Aorta (tissue), 5 donors: ENCODE data around the gene HCN4. TPM values are rescaled to one million over a fixed set of nuclear protein-coding genes. Genes with fewer than 3 reads are reported as not detected.
"Not testable (repeated sequence)": the region's sequence is repeated elsewhere in the genome, so short reads cannot be mapped to it uniquely, and the experiment has no call there.

Source experiments
- ATAC-seq: fragments of 200-7000 bp; cut with Tn5 transposase; one replicate; pipeline ENCODE4 v1.9.1; 2022; ENCODE audit warnings: moderate library complexity; ENCODE audit not compliant: low FRiP score
- DNase-seq, 2 donors: peaks; one replicate each; pipeline ENCODE4 v3.0.0-alpha.2; 2020
- H3K27ac ChIP-seq, 2 donors: one replicate each; pipeline ENCODE4 v1.5.1; 2013; ENCODE audit warnings: low read length in 2 of 2, mild to moderate bottlenecking in 2 of 2, moderate library complexity in 2 of 2, control low read depth in 1 of 2, inconsistent platforms in 1 of 2, low read depth in 1 of 2
- H3K27me3 ChIP-seq, 2 donors: one replicate each; pipeline ENCODE4 v1.6.1; 2013; ENCODE audit warnings: control low read depth in 1 of 2, low read length in 1 of 2, mild to moderate bottlenecking in 1 of 2, moderate library complexity in 1 of 2; ENCODE audit not compliant: insufficient read depth in 2 of 2, control insufficient read depth in 1 of 2
- H3K36me3 ChIP-seq, 2 donors: one replicate each; pipeline ENCODE4 v1.6.1; 2013; ENCODE audit warnings: control low read depth in 1 of 2, low read length in 1 of 2, mild to moderate bottlenecking in 1 of 2; ENCODE audit not compliant: insufficient read depth in 2 of 2, control insufficient read depth in 1 of 2
- H3K4me1 ChIP-seq, 2 donors: one replicate each; pipeline ENCODE4 v1.6.1; 2013; ENCODE audit warnings: low read length in 2 of 2, control low read depth in 1 of 2, mild to moderate bottlenecking in 1 of 2, moderate library complexity in 1 of 2; ENCODE audit not compliant: insufficient read depth in 2 of 2, control insufficient read depth in 1 of 2
- H3K4me3 ChIP-seq, 2 donors: one replicate each; pipeline ENCODE4 v1.5.1; 2013; ENCODE audit warnings: low read length in 2 of 2, control low read depth in 1 of 2, mild to moderate bottlenecking in 1 of 2
- H3K9me3 ChIP-seq: one replicate; pipeline ENCODE4 v1.6.1; 2013; ENCODE audit warnings: mild to moderate bottlenecking, low read length; ENCODE audit not compliant: control insufficient read depth
- WGBS, 2 donors: extraction: QIAGEN DNeasy Blood & Tissue Kit; methylation state at CpG; one replicate each; pipeline ENCODE4 v1.1.7; 2013; 5-methylcytosine and 5-hydroxymethylcytosine counted together
- intact Hi-C, 2 donors: fragments of 100-400 bp; cut with DNase I; formaldehyde crosslinking; loops; one replicate each; pipeline versions ENCODE4 v1.14.2 to v1.15.0; 2022
- polyA plus RNA-seq, 2 donors: library from polyadenylated mRNA; stranded (reverse); fragments of 200-250 nt; gene quantifications; one replicate each; pipeline ENCODE4 v1.2.3, GENCODE V29; 2013
- total RNA-seq, 2 donors: library from RNA; stranded (reverse); fragmentation: NEBNext Ultra II Directional; extraction: Animal tissue kit (Norgen Biotek cat#: 25700); gene quantifications; one replicate each; pipeline ENCODE4 v1.2.1, GENCODE V29; 2021
- donor health status: healthy with polysubstance abuse.
- donor health status: Bipolar disorder and iron deficiency.
- donor health status: DM: no; HTN: no; CAD: no.
- donor health status: DM: no; HTN: no; CAD: no.
- donor health status: DM: yes; HTN: yes; CAD: no.

The HCN4 gene
- total and polyA plus RNA-seq, 4 donors: under 0.01 TPM; not detected in 3

DNA sequence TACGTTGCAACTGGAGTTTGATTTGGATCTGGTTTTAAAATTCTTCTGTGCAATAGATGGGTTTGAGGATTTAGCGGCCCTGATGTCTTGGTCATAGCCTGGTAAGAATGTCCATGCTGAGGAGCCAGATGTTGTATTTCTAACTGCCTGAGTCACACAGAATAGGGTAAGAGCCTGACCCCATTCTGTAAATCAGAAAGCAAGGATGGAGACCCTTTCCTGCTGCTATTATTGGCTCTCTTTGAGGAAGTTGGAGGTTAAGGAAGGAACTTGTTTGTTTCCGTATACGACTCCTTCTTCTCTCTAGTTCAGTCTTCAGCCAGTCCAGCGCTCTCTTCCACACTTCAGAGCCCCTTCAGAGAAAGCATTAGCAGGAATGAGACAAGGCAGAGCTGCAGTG lies 65.1 kb downstream of the HCN4 start:
- Histone ChIP-seq H3K36me3 (peaks cover 16 to 23% of the 10 kb centered on the region in 2 donors), H3K27me3 (no peaks in the 10 kb centered on the region), H3K4me1 (no peaks in the 10 kb centered on the region), H3K27ac (no peak overlapping the region), H3K9me3 (no peaks in the 10 kb centered on the region), H3K4me3 (no peak overlapping the region)
- intact Hi-C loops: no loop called here
- ATAC-seq: no peak
- DNase-seq: no peak
- 87 to 90% methylated on average over 5 of the region's 5 CpGs for WGBS, 2 donors

DNA sequence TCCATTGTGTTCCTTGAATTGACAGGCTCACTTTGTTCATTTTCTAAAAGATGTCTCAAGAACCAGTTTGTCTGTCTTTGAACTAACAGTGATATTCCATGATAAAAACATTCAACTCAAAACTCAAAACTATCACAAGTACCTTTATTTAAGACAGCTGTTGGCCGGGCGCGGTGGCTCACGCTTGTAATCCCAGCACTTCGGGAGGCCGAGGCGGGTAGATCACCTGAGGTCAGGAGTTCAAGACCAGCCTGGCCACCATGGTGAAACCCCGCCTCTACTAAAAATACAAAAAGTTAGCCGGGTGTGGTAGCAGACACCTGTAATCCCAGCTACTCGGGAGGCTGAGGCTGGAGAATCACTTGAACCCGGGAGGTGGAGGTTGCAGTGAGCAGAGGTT lies 68.5 kb downstream of the HCN4 start:
- H3K36me3 ChIP-seq: peaks cover 16 to 32% of the 10 kb centered on the region in 2 donors
- intact Hi-C loops, DNase-seq, H3K9me3 ChIP-seq, H3K4me1 ChIP-seq, H3K27me3 ChIP-seq, ATAC-seq, H3K4me3 ChIP-seq, H3K27ac ChIP-seq: not testable (repeated sequence)
- 90 to 92% methylated on average over 11 of the region's 11 CpGs for WGBS, 2 donors

DNA sequence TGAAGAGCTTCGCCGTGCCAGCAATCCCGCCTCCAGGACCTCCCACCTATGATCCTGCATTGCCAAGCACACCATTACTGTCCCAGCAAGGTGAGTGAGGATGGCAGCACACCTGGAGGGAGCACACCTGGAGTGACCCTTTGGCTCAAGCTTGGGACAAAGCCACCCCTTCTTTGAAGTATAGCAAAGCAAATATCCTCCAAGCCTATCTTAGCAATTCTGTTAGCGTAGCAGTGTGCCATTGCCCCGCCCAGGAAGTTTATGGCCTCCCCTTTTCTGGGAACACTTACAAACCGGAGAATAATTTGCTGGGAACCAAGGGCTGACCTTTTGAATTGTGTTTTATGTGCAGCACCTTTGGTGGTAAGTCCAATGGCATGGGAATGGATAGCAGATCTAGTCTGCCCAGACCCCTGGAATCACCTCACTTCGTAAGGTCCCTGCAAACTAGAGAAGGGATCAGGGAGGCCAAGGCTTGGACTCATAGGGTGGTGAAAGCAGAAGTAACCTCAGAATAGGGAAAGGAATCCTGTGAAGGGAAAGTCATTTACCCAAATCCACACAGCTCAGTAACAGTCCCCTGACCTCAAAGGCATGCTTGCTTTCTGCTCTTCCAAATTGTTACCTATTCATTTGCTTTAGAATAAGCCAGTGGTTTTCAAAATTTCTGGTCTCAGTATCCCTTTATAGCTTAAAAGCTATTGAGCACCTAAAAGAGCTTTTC lies 70.1 kb downstream of the HCN4 start:
- 88 to 92% methylated on average over 7 of the region's 7 CpGs for WGBS, 2 donors
- Histone ChIP-seq H3K36me3 (peaks cover 14 to 33% of the 10 kb centered on the region in 2 donors), H3K27me3 (no peaks in the 10 kb centered on the region), H3K9me3 (no peaks in the 10 kb centered on the region), H3K27ac (no peak overlapping the region), H3K4me1 (no peaks in the 10 kb centered on the region), H3K4me3 (no peak overlapping the region)
- no peak for ATAC-seq
- intact Hi-C loops: no loop called here
- DNase-seq: no peak

DNA sequence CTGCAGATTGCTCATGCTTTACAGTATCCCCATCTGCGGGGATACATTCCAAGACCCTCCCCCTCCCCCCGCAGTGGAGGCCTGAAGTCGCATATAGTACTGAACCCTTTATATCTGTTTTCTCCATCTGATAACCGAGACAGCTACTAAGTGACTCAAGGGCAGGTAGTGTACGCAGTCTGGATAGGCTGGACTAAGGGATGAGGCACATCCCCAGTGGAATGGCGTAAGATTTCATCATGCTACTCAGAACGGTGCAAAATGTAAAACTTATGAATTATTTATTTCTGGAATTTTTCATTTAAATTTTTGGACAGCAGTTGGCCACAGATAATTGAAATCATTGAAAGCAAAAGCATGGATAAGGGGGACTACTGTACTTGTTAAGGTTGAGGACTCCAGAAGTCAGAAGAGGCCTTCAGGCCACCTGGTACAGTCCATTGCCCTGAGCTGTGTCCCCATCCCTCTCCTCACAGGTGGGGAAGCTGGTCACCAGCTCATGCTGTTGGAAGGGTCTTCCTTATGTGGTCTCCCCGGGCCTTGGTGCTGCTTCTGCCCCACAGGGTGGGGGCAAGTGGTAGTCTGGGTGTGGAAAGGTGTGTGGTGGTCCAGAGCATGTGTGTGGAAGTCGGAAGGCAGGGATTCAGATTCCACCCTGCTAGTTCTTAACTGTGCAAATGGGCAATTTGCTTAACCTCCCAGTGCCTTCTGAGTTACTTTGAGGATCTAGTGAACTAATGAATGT lies 72.0 kb downstream of the HCN4 start:
- Histone ChIP-seq H3K27ac (no peak overlapping the region), H3K4me3 (no peak overlapping the region), H3K9me3 (no peaks in the 10 kb centered on the region), H3K27me3 (no peaks in the 10 kb centered on the region), H3K4me1 (no peaks in the 10 kb centered on the region), H3K36me3 (peaks cover 4 to 27% of the 10 kb centered on the region in 2 donors)
- DNase-seq: peak in 1 of 2 donors; percentile 55
- intact Hi-C loops: no loop called here
- ATAC-seq: no peak
- 85 to 88% methylated on average over 9 of the region's 9 CpGs for WGBS, 2 donors

DNA sequence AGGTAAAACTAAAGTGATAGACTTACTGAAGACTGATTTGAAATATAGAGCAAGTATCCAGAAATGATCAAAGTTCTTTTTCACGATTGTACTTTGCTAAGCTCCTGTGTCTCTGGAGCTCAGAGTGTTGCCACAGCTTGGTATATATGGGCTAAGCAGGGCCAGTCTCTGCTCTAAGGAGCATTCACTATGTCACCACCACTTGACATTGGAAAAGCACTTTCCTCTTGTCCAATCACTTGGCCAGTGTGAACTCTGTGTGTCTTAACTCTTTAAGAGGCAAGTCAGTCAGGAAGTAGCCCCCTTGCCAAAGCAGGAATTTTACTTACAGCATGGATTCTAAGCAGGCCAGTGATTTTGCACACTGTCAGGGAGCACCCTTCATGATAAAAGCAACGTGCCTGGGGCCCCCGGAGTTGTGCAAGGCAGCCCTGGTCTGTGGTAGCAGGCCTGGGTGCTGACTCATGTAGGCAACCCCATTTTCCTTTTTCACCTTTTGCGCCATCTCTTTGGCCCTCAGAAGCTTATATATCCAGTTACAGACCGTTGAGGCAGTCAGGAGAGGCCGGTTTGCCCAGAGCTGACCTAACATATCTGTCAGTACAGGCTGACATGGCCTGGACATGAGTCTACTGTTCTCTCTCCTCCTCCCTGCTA lies 73.0 kb downstream of the HCN4 start:
- peaks cover 0 to 21% of the 10 kb centered on the region in 2 donors for H3K36me3 ChIP-seq

DNA sequence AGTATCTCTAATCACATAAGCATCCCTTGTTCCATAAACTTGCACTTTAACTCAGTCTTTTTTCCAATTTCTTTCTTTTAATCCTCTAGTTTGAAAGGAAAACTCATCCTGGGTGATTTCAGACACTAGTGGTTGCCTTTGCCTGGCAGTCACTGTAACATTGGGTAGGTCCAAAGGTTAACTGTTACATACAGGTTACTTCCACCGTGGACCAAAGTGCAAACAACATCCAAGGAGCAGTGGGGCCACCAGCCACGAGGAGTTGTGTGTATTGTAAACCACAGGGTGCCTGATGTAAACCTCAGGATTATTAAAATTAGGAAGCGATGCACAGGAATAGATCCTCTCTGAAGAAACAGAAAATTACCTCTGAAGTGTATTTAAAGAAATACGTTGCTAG lies 75.0 kb downstream of the HCN4 start:
- Histone ChIP-seq H3K36me3 (peaks cover 0 to 26% of the 10 kb centered on the region in 2 donors), H3K4me1 (no peaks in the 10 kb centered on the region), H3K4me3 (no peak overlapping the region), H3K27me3 (no peaks in the 10 kb centered on the region), H3K9me3 (no peaks in the 10 kb centered on the region), H3K27ac (no peak overlapping the region)
- WGBS, 2 donors: 81 to 83% methylated on average over 4 of the region's 4 CpGs
- intact Hi-C loops: no loop called here
- ATAC-seq: no peak
- DNase-seq: no peak

More for the DNA sequence above, 73.0 kb downstream of the HCN4 start:
- Histone ChIP-seq H3K27me3 (no peaks in the 10 kb centered on the region), H3K27ac (no peak overlapping the region), H3K4me3 (no peak overlapping the region), H3K4me1 (no peaks in the 10 kb centered on the region), H3K9me3 (no peaks in the 10 kb centered on the region)
- intact Hi-C loops: no loop called here
- DNase-seq (peak in 1 of 2 donors; percentile 71), ATAC-seq (no peak)
- 80 to 90% methylated on average over 6 of the region's 6 CpGs for WGBS, 2 donors

DNA sequence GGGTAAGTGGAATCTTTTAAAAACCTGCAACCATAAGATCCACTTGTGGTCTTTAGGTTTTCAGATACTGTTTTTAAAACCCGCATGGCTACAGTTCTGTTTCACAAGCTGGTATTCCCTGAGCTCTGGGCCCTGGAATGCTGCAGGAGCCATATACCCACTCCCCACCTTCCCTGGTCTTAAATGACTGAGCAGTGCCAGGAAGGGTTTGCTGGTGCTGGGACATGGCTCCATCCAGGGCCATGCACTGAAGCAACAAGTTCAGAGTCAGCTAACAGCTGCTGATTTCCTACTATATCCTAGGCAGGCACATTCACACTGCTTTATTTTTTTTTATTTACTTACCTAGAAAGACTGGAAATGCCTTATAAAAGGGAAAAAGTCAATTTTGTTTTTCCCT lies 77.3 kb downstream of the HCN4 start:
- peaks cover 0 to under 1% of the 10 kb centered on the region in 2 donors for H3K4me1 ChIP-seq
- no peaks in the 10 kb centered on the region for H3K9me3 ChIP-seq
- intact Hi-C loops: no loop called here
- H3K27ac ChIP-seq: no peak overlapping the region
- 91 to 93% methylated on average over 1 of the region's 1 CpG for WGBS, 2 donors
- H3K4me3 ChIP-seq: no peak overlapping the region
- no peaks in the 10 kb centered on the region for H3K27me3 ChIP-seq
- ATAC-seq: no peak
- H3K36me3 ChIP-seq: peaks cover 5 to 21% of the 10 kb centered on the region in 2 donors
- no peak for DNase-seq

DNA sequence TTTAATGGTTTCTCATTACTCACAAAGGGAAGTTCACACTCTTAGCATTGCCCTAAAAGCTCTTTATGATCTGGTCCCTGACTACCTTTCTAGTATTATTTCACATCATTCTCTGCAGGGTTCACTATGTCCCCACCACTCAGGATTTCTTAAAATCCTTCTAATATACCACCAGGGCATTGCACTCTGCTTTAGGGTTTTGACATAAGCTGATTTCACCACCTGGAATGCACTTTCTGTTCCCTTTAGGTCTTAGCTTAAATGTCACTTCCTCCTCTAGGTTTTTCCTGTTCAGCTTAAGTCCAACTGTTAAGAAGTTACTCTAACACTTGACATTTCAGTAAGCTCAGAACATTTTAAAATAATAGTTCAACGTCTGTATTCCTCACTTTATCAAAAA lies 81.7 kb downstream of the HCN4 start:
- no peak for ATAC-seq
- WGBS, 2 donors: 62% methylated on average over 1 of the region's 1 CpG
- H3K36me3 ChIP-seq: peaks cover 6 to 19% of the 10 kb centered on the region in 2 donors

More for the DNA sequence above, 81.7 kb downstream of the HCN4 start:
- DNase-seq: no peak
- Histone ChIP-seq H3K9me3 (no peaks in the 10 kb centered on the region), H3K27ac (no peak overlapping the region), H3K4me3 (no peak overlapping the region), H3K4me1 (peaks cover 4% of the 10 kb centered on the region in 2 donors), H3K27me3 (no peaks in the 10 kb centered on the region)
- intact Hi-C loops: loop anchor here (5.0 to 10.0 kb wide), 3 partner anchors 355 to 418 kb away; no protein-coding TSS in a partner anchor
